ENCODE measurements around the gene RAD51C.
"Not testable (repeated sequence)": the region's sequence is repeated elsewhere in the genome, so short reads cannot be mapped to it uniquely, and the experiment has no call there.

RAD51C gene

GRCh38 chr17:58679263-58680037 lies 13.0 kb upstream of the RAD51C start:
- TF ChIP-seq CTCF (IDR thresholded peaks at IDR 0.05; ENCODE audit: low read depth, low read length) = no peak

GRCh38 chr17:58680038-58680369 lies 12.4 kb upstream of the RAD51C start:
- Histone ChIP-seq H3K4me3 (ENCODE audit: low read depth, low read length) (no peak overlapping the region), H3K27ac (peak overlapping the region; percentile 86)

More at GRCh38 chr17:58679263-58680037, 13.0 kb upstream of the RAD51C start:
- Histone ChIP-seq H3K4me3 (ENCODE audit: low read depth, low read length) (no peak overlapping the region), H3K27ac (peak overlapping the region; percentile 86), H3K36me3 (no peaks in the 10 kb centered on the region; the same call in 1 of the 2 replicates), H3K9me3 (ENCODE audit: severe bottlenecking) (peaks cover 6% of the 10 kb centered on the region), H3K27me3 (ENCODE audit: insufficient read depth, low read depth, severe bottlenecking) (peaks cover 5% of the 10 kb centered on the region)
- DNase-seq = peak; percentile 60

GRCh38 chr17:58684003-58684402 lies 8.4 kb upstream of the RAD51C start:
- DNase-seq = no peak
- Histone ChIP-seq H3K27me3 (ENCODE audit: insufficient read depth, low read depth, severe bottlenecking) (peaks cover 4% of the 10 kb centered on the region), H3K9me3 (ENCODE audit: severe bottlenecking) (peaks cover 4% of the 10 kb centered on the region), H3K36me3 (no peaks in the 10 kb centered on the region; the same call in 1 of the 2 replicates), H3K4me3 (ENCODE audit: low read depth, low read length) (no peak overlapping the region), H3K27ac (no peak overlapping the region)
- TF ChIP-seq CTCF (IDR thresholded peaks at IDR 0.05; ENCODE audit: low read depth, low read length) = no peak

More at GRCh38 chr17:58680038-58680369, 12.4 kb upstream of the RAD51C start:
- no peak for DNase-seq
- Histone ChIP-seq H3K9me3 (ENCODE audit: severe bottlenecking) (peaks cover 6% of the 10 kb centered on the region), H3K27me3 (ENCODE audit: insufficient read depth, low read depth, severe bottlenecking) (peaks cover 5% of the 10 kb centered on the region), H3K36me3 (no peaks in the 10 kb centered on the region; the same call in 1 of the 2 replicates)
- no peak for TF ChIP-seq CTCF (IDR thresholded peaks at IDR 0.05; ENCODE audit: low read depth, low read length)

GRCh38 chr17:58684462-58684861 lies 7.9 kb upstream of the RAD51C start:
- not testable (repeated sequence) for H3K9me3 ChIP-seq (ENCODE audit: severe bottlenecking); H3K27me3 ChIP-seq (ENCODE audit: insufficient read depth, low read depth, severe bottlenecking); H3K4me3 ChIP-seq (ENCODE audit: low read depth, low read length); H3K36me3 ChIP-seq; H3K27ac ChIP-seq; DNase-seq

GRCh38 chr17:58686980-58687379 lies 5.4 kb upstream of the RAD51C start:
- TF ChIP-seq CTCF (IDR thresholded peaks at IDR 0.05; ENCODE audit: low read depth, low read length) = no peak
- Histone ChIP-seq H3K4me3 (ENCODE audit: low read depth, low read length) (no peak overlapping the region), H3K36me3 (no peaks in the 10 kb centered on the region), H3K27ac (no peak overlapping the region), H3K27me3 (ENCODE audit: insufficient read depth, low read depth, severe bottlenecking) (no peaks in the 10 kb centered on the region), H3K9me3 (ENCODE audit: severe bottlenecking) (peaks cover 3% of the 10 kb centered on the region)
- no peak for DNase-seq

- no peak for TF ChIP-seq CTCF (IDR thresholded peaks at IDR 0.05; ENCODE audit: low read depth, low read length)
- DNase-seq = no peak
- H3K27ac ChIP-seq = no peak overlapping the region
- H3K36me3 ChIP-seq = no peaks in the 10 kb centered on the region
- H3K9me3 ChIP-seq (ENCODE audit: severe bottlenecking) = peaks cover 3% of the 10 kb centered on the region
- no peak overlapping the region for H3K4me3 ChIP-seq (ENCODE audit: low read depth, low read length)
- H3K27me3 ChIP-seq (ENCODE audit: insufficient read depth, low read depth, severe bottlenecking) = no peaks in the 10 kb centered on the region
Observed at GRCh38 chr17:58688521-58688920, 3.9 kb upstream of the RAD51C start.

GRCh38 chr17:58690033-58690432 lies 2.4 kb upstream of the RAD51C start:
- not testable (repeated sequence) for H3K4me3 ChIP-seq (ENCODE audit: low read depth, low read length); H3K27ac ChIP-seq; H3K27me3 ChIP-seq (ENCODE audit: insufficient read depth, low read depth, severe bottlenecking); DNase-seq; H3K9me3 ChIP-seq (ENCODE audit: severe bottlenecking); H3K36me3 ChIP-seq

Data from WERI-Rb-1 (cell line).